Activated T-helper 2 cell treated with anti-CD3 and anti-CD28 coated beads, Interferon-gamma antibody, Interleukin-2, Interleukin-4, amounts not matched to agents 10 μg/mL and 5 μg/mL and 100 μg/mL, durations not matched to agents 14 hours and 24 hours and 36 hours (primary cell): ENCODE measurements around the gene RNF115. TPM values are rescaled to one million over a fixed set of nuclear protein-coding genes. Genes with fewer than 3 reads are reported as not detected.
A peak's percentile ranks its signal among the peaks of the same experiment; 100 is the strongest.
"Not testable (repeated sequence)": the region's sequence is repeated elsewhere in the genome, so short reads cannot be mapped to it uniquely, and the experiment has no call there.

Experiments
- DNase-seq: peaks from one replicate; pipeline ENCODE4 v3.0.0; 2021; ENCODE audit warnings: low spot score
- H3K27ac Mint-ChIP-seq: one replicate; pipeline ENCODE4 v1.8.0; 2021; ENCODE audit warnings: mixed read lengths
- H3K27me3 Mint-ChIP-seq: one replicate; pipeline ENCODE4 v1.8.0; 2021; ENCODE audit warnings: low read depth, mixed read lengths
- H3K36me3 Mint-ChIP-seq: one replicate; pipeline ENCODE4 v1.8.0; 2021; ENCODE audit warnings: low read depth, mixed read lengths
- H3K4me1 Mint-ChIP-seq: one replicate; pipeline ENCODE4 v1.8.0; 2021; ENCODE audit warnings: low read depth, mixed read lengths
- H3K4me3 Mint-ChIP-seq: one replicate; pipeline ENCODE4 v1.8.0; 2021; ENCODE audit warnings: low read depth, mild to moderate bottlenecking, moderate library complexity, mixed read lengths
- H3K9me3 Mint-ChIP-seq: one replicate; pipeline ENCODE4 v1.8.0; 2021; ENCODE audit warnings: mixed read lengths
- intact Hi-C: fragments of 100-400 bp; cut with micrococcal nuclease; formaldehyde crosslinking; loops from one replicate; pipeline ENCODE4 v1.15.1; 2023
- total RNA-seq: library from RNA; stranded (reverse); gene quantifications from 2 replicates; pipeline ENCODE4 v1.2.3, GENCODE V29; 2022

RNF115 gene
- total RNA-seq, 1 donor from 2014 or later: 15.5 TPM

GRCh38 chr1:145812977-145813810 lies 10.7 kb downstream of the RNF115 start:
- intact Hi-C loops, H3K4me1 Mint-ChIP-seq, DNase-seq, H3K36me3 Mint-ChIP-seq, H3K27me3 Mint-ChIP-seq, H3K9me3 Mint-ChIP-seq, H3K27ac Mint-ChIP-seq, H3K4me3 Mint-ChIP-seq: not testable (repeated sequence)

- Mint-ChIP-seq H3K9me3 (no peaks in the 10 kb centered on the region), H3K27ac (no peak overlapping the region), H3K36me3 (peaks cover 11% of the 10 kb centered on the region), H3K27me3 (no peaks in the 10 kb centered on the region), H3K4me1 (peaks cover 5% of the 10 kb centered on the region), H3K4me3 (no peak overlapping the region)
- DNase-seq: no peak
- intact Hi-C loops: no loop called here
Measured at GRCh38 chr1:145806844-145807243, 17.1 kb downstream of the RNF115 start.

- Mint-ChIP-seq H3K27ac (no peak overlapping the region), H3K4me1 (peaks cover 5% of the 10 kb centered on the region)
Measured at GRCh38 chr1:145806408-145806807, 17.5 kb downstream of the RNF115 start.

GRCh38 chr1:145805057-145805456 lies 18.8 kb downstream of the RNF115 start:
- H3K4me3 Mint-ChIP-seq: no peak overlapping the region
- H3K27me3 Mint-ChIP-seq: no peaks in the 10 kb centered on the region
- no peaks in the 10 kb centered on the region for H3K9me3 Mint-ChIP-seq
- intact Hi-C loops: no loop called here
- peaks cover 5% of the 10 kb centered on the region for H3K4me1 Mint-ChIP-seq
- H3K36me3 Mint-ChIP-seq: peaks cover 16% of the 10 kb centered on the region
- no peak overlapping the region for H3K27ac Mint-ChIP-seq
- DNase-seq: no peak

More at GRCh38 chr1:145806408-145806807, 17.5 kb downstream of the RNF115 start:
- intact Hi-C loops: no loop called here
- Mint-ChIP-seq H3K4me3 (no peak overlapping the region), H3K36me3 (peaks cover 11% of the 10 kb centered on the region), H3K9me3 (no peaks in the 10 kb centered on the region), H3K27me3 (no peaks in the 10 kb centered on the region)
- DNase-seq: no peak

- peaks cover 3% of the 10 kb centered on the region for H3K9me3 Mint-ChIP-seq
- DNase-seq: no peak
- peaks cover 22% of the 10 kb centered on the region for H3K36me3 Mint-ChIP-seq
- H3K27ac Mint-ChIP-seq: no peak overlapping the region
- intact Hi-C loops: no loop called here
- H3K4me3 Mint-ChIP-seq: no peak overlapping the region
- H3K27me3 Mint-ChIP-seq: no peaks in the 10 kb centered on the region
- H3K4me1 Mint-ChIP-seq: peaks cover 8% of the 10 kb centered on the region
Measured at GRCh38 chr1:145804235-145805045, 19.5 kb downstream of the RNF115 start.

- no peak for DNase-seq
- intact Hi-C loops: no loop called here
- H3K27ac Mint-ChIP-seq: no peak overlapping the region
Measured at GRCh38 chr1:145799806-145800205, 24.1 kb downstream of the RNF115 start.

GRCh38 chr1:145796753-145797152 lies 27.1 kb downstream of the RNF115 start:
- no peak overlapping the region for H3K4me3 Mint-ChIP-seq
- H3K27me3 Mint-ChIP-seq: no peaks in the 10 kb centered on the region
- no peak overlapping the region for H3K27ac Mint-ChIP-seq
- peaks cover 35% of the 10 kb centered on the region for H3K9me3 Mint-ChIP-seq
- no peak for DNase-seq
- peaks cover 7% of the 10 kb centered on the region for H3K4me1 Mint-ChIP-seq
- peaks cover 75% of the 10 kb centered on the region for H3K36me3 Mint-ChIP-seq
- intact Hi-C loops: no loop called here

More at GRCh38 chr1:145799806-145800205, 24.1 kb downstream of the RNF115 start:
- H3K9me3 Mint-ChIP-seq: peaks cover 35% of the 10 kb centered on the region
- H3K27me3 Mint-ChIP-seq: no peaks in the 10 kb centered on the region
- peaks cover 54% of the 10 kb centered on the region for H3K36me3 Mint-ChIP-seq
- peaks cover 8% of the 10 kb centered on the region for H3K4me1 Mint-ChIP-seq
- H3K4me3 Mint-ChIP-seq: no peak overlapping the region

GRCh38 chr1:145795257-145795881 lies 28.5 kb downstream of the RNF115 start:
- H3K27me3 Mint-ChIP-seq: no peaks in the 10 kb centered on the region
- H3K9me3 Mint-ChIP-seq: peaks cover 35% of the 10 kb centered on the region
- H3K4me3 Mint-ChIP-seq: no peak overlapping the region
- no peak for DNase-seq
- peaks cover 73% of the 10 kb centered on the region for H3K36me3 Mint-ChIP-seq
- intact Hi-C loops: no loop called here
- no peak overlapping the region for H3K27ac Mint-ChIP-seq
- peaks cover 7% of the 10 kb centered on the region for H3K4me1 Mint-ChIP-seq

GRCh38 chr1:145792484-145792883 lies 31.4 kb downstream of the RNF115 start:
- Mint-ChIP-seq H3K9me3 (peaks cover 19% of the 10 kb centered on the region), H3K27me3 (no peaks in the 10 kb centered on the region), H3K4me1 (peaks cover 7% of the 10 kb centered on the region), H3K27ac (no peak overlapping the region), H3K36me3 (peaks cover 60% of the 10 kb centered on the region), H3K4me3 (no peak overlapping the region)
- DNase-seq: no peak
- intact Hi-C loops: no loop called here

GRCh38 chr1:145791860-145792259 lies 32.0 kb downstream of the RNF115 start:
- H3K27me3 Mint-ChIP-seq, H3K4me1 Mint-ChIP-seq, H3K4me3 Mint-ChIP-seq, intact Hi-C loops, DNase-seq, H3K27ac Mint-ChIP-seq: not testable (repeated sequence)
- Mint-ChIP-seq H3K9me3 (peaks cover 13% of the 10 kb centered on the region), H3K36me3 (peaks cover 55% of the 10 kb centered on the region)

GRCh38 chr1:145788580-145788979 lies 35.3 kb downstream of the RNF115 start:
- peaks cover 47% of the 10 kb centered on the region for H3K36me3 Mint-ChIP-seq
- H3K27me3 Mint-ChIP-seq: no peaks in the 10 kb centered on the region
- intact Hi-C loops: no loop called here
- no peak overlapping the region for H3K27ac Mint-ChIP-seq
- DNase-seq: no peak
- peaks cover 25% of the 10 kb centered on the region for H3K4me1 Mint-ChIP-seq
- no peaks in the 10 kb centered on the region for H3K9me3 Mint-ChIP-seq
- no peak overlapping the region for H3K4me3 Mint-ChIP-seq

GRCh38 chr1:145786271-145786670 lies 37.6 kb downstream of the RNF115 start:
- Mint-ChIP-seq H3K27ac (peak overlapping the region; percentile 18), H3K36me3 (peaks cover 40% of the 10 kb centered on the region), H3K9me3 (no peaks in the 10 kb centered on the region), H3K4me3 (no peak overlapping the region), H3K4me1 (peaks cover 27% of the 10 kb centered on the region), H3K27me3 (no peaks in the 10 kb centered on the region)
- intact Hi-C loops: no loop called here
- no peak for DNase-seq
